Left ventricle myocardium inferior (tissue), 1 donor: ENCODE measurements around the gene ACER2. TPM values are rescaled to one million over a fixed set of nuclear protein-coding genes. Genes with fewer than 3 reads are reported as not detected.

ENCODE experiments used
- DNase-seq: peaks from one replicate; pipeline ENCODE4 v3.0.0-alpha.2; 2020
- H3K27ac ChIP-seq: fragments of 200-600 bp; replicated peaks from 2 replicates; pipeline ENCODE4 v1.8.0; 2021
- H3K27me3 ChIP-seq: fragments of 200-600 bp; 2 replicates; pipeline ENCODE4 v1.8.0; 2021; ENCODE audit warnings: low read depth
- H3K36me3 ChIP-seq: fragments of 200-600 bp; 2 replicates; pipeline ENCODE4 v1.8.0; 2021
- H3K4me1 ChIP-seq: fragments of 200-600 bp; 2 replicates; pipeline ENCODE4 v1.8.0; 2021
- H3K4me3 ChIP-seq: fragments of 200-600 bp; 2 replicates; pipeline ENCODE4 v1.8.0; 2021; ENCODE audit warnings: mild to moderate bottlenecking, moderate library complexity
- H3K9me3 ChIP-seq: fragments of 200-600 bp; replicated peaks from 2 replicates; pipeline ENCODE4 v1.8.0; 2021
- CTCF ChIP-seq: fragments of 200-600 bp; IDR thresholded peaks from 2 replicates; pipeline ENCODE4 v1.8.0; 2021; ENCODE audit warnings: antibody characterized with exemption, mild to moderate bottlenecking, borderline replicate concordance
- intact Hi-C: fragments of 100-400 bp; cut with micrococcal nuclease; formaldehyde crosslinking; loops from one replicate; pipeline ENCODE4 v1.11.0; 2022
- total RNA-seq: library from RNA; stranded (reverse); fragmentation: NEBNext Ultra II Directional; extraction: Animal tissue kit (Norgen Biotek cat#: 25700); gene quantifications from one replicate; pipeline ENCODE4 v1.2.1, GENCODE V29; 2021
- donor health status: DM: no; HTN: yes; CAD: no; lungs with severe emphysema.

ACER2 gene
- total RNA-seq, 1 donor from 2014 or later = 3.8 TPM

GRCh38 chr9:19440823-19441580, 32.2 kb downstream of the ACER2 start:
- H3K36me3 ChIP-seq = peaks cover 37% of the 10 kb centered on the region
- no peak overlapping the region for H3K4me3 ChIP-seq
- peaks cover 15% of the 10 kb centered on the region for H3K4me1 ChIP-seq
- H3K27ac ChIP-seq = peak overlapping the region; percentile 44
- DNase-seq = no peak
- no peaks in the 10 kb centered on the region for H3K27me3 ChIP-seq
- no peak for TF ChIP-seq CTCF
- intact Hi-C loops = no loop called here
- H3K9me3 ChIP-seq = no peaks in the 10 kb centered on the region

DNA sequence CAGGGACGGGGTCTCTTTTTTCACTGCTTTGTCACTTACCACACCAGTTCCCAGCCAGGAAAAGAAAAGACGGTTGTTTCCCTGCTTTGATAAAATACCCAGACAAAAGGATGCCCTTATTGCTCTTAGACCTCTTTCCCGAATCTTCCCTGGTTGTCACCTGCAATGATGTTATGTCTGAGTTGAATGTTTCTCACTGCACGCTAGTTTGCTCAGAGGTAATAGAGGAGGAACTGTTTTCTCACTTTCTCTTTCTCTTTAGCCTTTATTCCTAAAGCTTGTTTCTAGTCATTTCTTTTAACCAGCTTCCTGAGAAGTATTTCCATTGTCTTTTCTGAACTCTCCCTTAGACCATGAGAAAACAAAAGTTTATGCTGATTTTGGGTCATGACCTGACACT, 32.9 kb downstream of the ACER2 start:
- no peak for TF ChIP-seq CTCF
- no peak for DNase-seq
- Histone ChIP-seq H3K9me3 (no peaks in the 10 kb centered on the region), H3K4me3 (no peak overlapping the region), H3K4me1 (peaks cover 13% of the 10 kb centered on the region), H3K27me3 (no peaks in the 10 kb centered on the region), H3K36me3 (peaks cover 37% of the 10 kb centered on the region), H3K27ac (peak overlapping the region; percentile 44)
- intact Hi-C loops = no loop called here

GRCh38 chr9:19442240-19442639, 33.4 kb downstream of the ACER2 start:
- Histone ChIP-seq H3K27me3 (no peaks in the 10 kb centered on the region), H3K27ac (peak overlapping the region; percentile 44), H3K4me3 (no peak overlapping the region), H3K9me3 (no peaks in the 10 kb centered on the region), H3K36me3 (peaks cover 33% of the 10 kb centered on the region), H3K4me1 (peaks cover 9% of the 10 kb centered on the region)
- TF ChIP-seq CTCF = no peak
- DNase-seq = no peak
- intact Hi-C loops = no loop called here

- intact Hi-C loops = no loop called here
- H3K4me1 ChIP-seq = peaks cover 9% of the 10 kb centered on the region
Observed at GRCh38 chr9:19445452-19445851, 36.6 kb downstream of the ACER2 start.

GRCh38 chr9:19446361-19446861, 37.6 kb downstream of the ACER2 start:
- H3K9me3 ChIP-seq = no peaks in the 10 kb centered on the region
- peaks cover 37% of the 10 kb centered on the region for H3K36me3 ChIP-seq
- DNase-seq = no peak
- H3K27me3 ChIP-seq = no peaks in the 10 kb centered on the region
- peaks cover 3% of the 10 kb centered on the region for H3K4me1 ChIP-seq
- no peak overlapping the region for H3K27ac ChIP-seq
- no peak for TF ChIP-seq CTCF
- H3K4me3 ChIP-seq = no peak overlapping the region
- intact Hi-C loops = no loop called here

More at GRCh38 chr9:19445452-19445851, 36.6 kb downstream of the ACER2 start:
- peaks cover 29% of the 10 kb centered on the region for H3K36me3 ChIP-seq
- no peak overlapping the region for H3K4me3 ChIP-seq
- no peak overlapping the region for H3K27ac ChIP-seq
- H3K27me3 ChIP-seq = no peaks in the 10 kb centered on the region
- H3K9me3 ChIP-seq = no peaks in the 10 kb centered on the region
- no peak for DNase-seq
- no peak for TF ChIP-seq CTCF
